ENCODE measurements around the gene MORN1.

Gene MORN1

DNA sequence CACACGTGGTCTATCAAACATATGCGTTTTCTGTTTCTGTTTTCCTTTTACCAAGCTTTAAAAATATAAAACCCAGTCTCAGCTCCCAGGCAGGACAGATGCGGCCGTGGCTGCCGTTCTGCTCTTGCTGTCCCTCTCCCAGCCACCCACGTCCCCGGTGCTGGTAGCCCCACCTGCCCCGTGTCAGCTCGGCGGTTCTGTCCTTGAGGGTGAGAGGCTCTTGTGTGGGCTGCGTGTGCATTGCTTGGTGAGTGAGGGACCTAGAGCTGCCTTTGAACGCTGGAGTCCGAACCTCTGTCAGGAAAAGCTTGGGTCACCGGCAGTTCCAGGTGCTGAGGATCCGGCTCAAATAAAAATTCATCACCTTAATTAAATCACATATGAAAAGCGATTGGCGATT, 4.7 kb upstream of the MORN1 start:
- no peak overlapping the region for H2AFZ ChIP-seq (ENCODE audit: low read length, unreplicated experiment)
- H3K4me1 ChIP-seq (ENCODE audit: control insufficient read depth, insufficient read depth, low read length, unreplicated experiment): peaks cover 16% of the 10 kb centered on the region
- H3K36me3 ChIP-seq (ENCODE audit: insufficient read depth, low read length): peaks cover 35% of the 10 kb centered on the region
- no peak overlapping the region for H3K27ac ChIP-seq (ENCODE audit: low read depth, low read length)
- peaks cover 56% of the 10 kb centered on the region for H3K79me2 ChIP-seq (ENCODE audit: control insufficient read depth, insufficient read depth, low read length, unreplicated experiment)
- H3K27me3 ChIP-seq (ENCODE audit: insufficient read depth, low read length): no peaks in the 10 kb centered on the region
- no peak overlapping the region for H3K4me3 ChIP-seq (ENCODE audit: low read depth, low read length)

DNA sequence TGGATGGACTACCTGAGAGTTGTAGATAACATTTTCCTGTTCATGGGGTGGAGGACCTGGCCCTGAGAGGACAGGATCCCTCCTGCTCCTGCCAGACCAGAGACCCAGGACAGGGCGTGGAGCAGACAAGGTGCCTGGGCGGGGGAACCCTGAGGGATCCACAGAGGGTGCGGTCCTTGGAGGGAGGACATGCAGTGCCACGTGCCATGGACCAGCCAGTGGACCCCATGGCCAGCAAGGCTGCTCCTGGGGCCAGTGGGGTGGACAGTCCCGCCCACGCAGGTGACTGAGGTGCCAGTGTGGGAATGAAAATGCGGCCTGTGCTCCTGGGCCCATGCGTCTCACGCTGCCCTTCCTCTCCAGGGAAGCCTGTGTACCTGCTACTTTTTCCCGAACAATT, 3.9 kb upstream of the MORN1 start:
- Histone ChIP-seq H3K27me3 (ENCODE audit: insufficient read depth, low read length) (no peaks in the 10 kb centered on the region), H2AFZ (ENCODE audit: low read length, unreplicated experiment) (no peak overlapping the region), H3K27ac (ENCODE audit: low read depth, low read length) (no peak overlapping the region), H3K4me3 (ENCODE audit: low read depth, low read length) (no peak overlapping the region), H3K36me3 (ENCODE audit: insufficient read depth, low read length) (peaks cover 28% of the 10 kb centered on the region), H3K4me1 (ENCODE audit: control insufficient read depth, insufficient read depth, low read length, unreplicated experiment) (peaks cover 18% of the 10 kb centered on the region), H3K79me2 (ENCODE audit: control insufficient read depth, insufficient read depth, low read length, unreplicated experiment) (peaks cover 64% of the 10 kb centered on the region)

DNA sequence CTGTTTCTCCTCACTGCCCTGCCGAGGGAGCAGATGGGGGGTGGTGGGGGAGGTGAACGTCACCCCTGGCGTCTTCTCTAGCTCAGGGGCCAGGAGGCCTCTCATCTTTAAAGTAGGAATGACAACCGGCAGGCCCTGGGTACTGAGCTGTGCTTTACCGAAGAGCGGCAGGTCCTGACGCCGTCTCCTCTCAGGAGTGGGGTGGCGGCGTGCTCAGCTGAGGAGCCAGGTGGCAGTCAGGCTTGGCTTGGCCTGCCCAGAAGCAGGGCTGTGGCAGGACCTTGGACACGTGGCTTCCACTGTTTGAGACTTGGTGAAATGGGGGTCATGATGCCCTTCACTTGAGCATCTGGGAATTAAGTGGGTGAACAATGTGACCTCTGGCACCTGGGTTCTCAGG, 3.4 kb upstream of the MORN1 start:
- Histone ChIP-seq H3K79me2 (ENCODE audit: control insufficient read depth, insufficient read depth, low read length, unreplicated experiment) (peaks cover 68% of the 10 kb centered on the region), H3K27ac (ENCODE audit: low read depth, low read length) (no peak overlapping the region), H3K36me3 (ENCODE audit: insufficient read depth, low read length) (peaks cover 23% of the 10 kb centered on the region)

DNA sequence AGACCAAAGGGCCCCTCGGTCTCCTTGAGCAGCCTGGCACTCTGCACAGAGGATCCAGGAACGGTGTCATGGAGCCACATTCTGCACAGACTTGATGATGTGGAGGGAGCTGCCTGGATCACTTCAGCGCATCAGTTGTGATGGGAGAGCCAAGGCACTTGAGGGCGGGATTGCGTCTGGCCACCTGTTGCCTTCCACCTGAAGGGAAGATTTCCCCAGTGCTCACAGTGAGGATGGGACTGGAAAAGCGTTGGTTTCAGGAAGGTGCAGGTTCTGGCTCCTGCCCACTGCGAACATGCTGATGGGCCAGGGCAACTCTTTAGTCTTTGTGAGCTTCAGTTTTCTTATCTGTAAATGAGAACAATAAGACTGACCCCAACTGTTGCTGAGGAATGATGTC, 2.9 kb upstream of the MORN1 start:
- Histone ChIP-seq H3K27me3 (ENCODE audit: insufficient read depth, low read length) (no peaks in the 10 kb centered on the region), H3K36me3 (ENCODE audit: insufficient read depth, low read length) (peaks cover 20% of the 10 kb centered on the region), H3K79me2 (ENCODE audit: control insufficient read depth, insufficient read depth, low read length, unreplicated experiment) (peaks cover 69% of the 10 kb centered on the region), H2AFZ (ENCODE audit: low read length, unreplicated experiment) (no peak overlapping the region), H3K27ac (ENCODE audit: low read depth, low read length) (no peak overlapping the region), H3K4me1 (ENCODE audit: control insufficient read depth, insufficient read depth, low read length, unreplicated experiment) (peaks cover 23% of the 10 kb centered on the region), H3K4me3 (ENCODE audit: low read depth, low read length) (no peak overlapping the region)

More for the DNA sequence above, 3.4 kb upstream of the MORN1 start:
- no peaks in the 10 kb centered on the region for H3K27me3 ChIP-seq (ENCODE audit: insufficient read depth, low read length)
- peaks cover 23% of the 10 kb centered on the region for H3K4me1 ChIP-seq (ENCODE audit: control insufficient read depth, insufficient read depth, low read length, unreplicated experiment)
- no peak overlapping the region for H3K4me3 ChIP-seq (ENCODE audit: low read depth, low read length)
- no peak overlapping the region for H2AFZ ChIP-seq (ENCODE audit: low read length, unreplicated experiment)

DNA sequence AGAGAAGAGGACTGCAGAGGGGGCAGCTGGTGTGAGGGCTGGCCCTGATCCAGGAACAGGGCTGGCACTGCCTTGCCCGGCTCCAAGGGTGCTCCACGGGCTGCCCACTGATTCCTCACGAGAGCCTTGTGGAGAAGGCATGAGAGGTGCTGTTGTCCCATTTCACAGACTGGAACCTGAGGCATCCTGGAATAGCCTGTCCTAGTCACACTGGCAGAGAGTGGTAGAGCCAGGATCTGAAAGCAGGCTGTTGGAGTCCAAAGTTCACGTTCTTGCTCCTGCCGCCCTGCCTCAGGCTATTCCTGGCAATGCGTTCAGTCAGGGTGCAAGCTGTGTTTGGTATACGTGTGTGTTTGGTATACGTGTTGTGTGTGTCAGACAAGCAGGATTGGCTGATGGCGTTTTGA, 2.1 kb upstream of the MORN1 start:
- H3K27ac ChIP-seq (ENCODE audit: low read depth, low read length): no peak overlapping the region
- peaks cover 14% of the 10 kb centered on the region; the same call in 1 of the 2 replicates for H3K36me3 ChIP-seq (ENCODE audit: insufficient read depth, low read length)
- peaks cover 23% of the 10 kb centered on the region for H3K4me1 ChIP-seq (ENCODE audit: control insufficient read depth, insufficient read depth, low read length, unreplicated experiment)
- no peak overlapping the region for H2AFZ ChIP-seq (ENCODE audit: low read length, unreplicated experiment)
- peak overlapping the region; percentile 94 for H3K4me3 ChIP-seq (ENCODE audit: low read depth, low read length)
- peaks cover 69% of the 10 kb centered on the region for H3K79me2 ChIP-seq (ENCODE audit: control insufficient read depth, insufficient read depth, low read length, unreplicated experiment)
- no peaks in the 10 kb centered on the region for H3K27me3 ChIP-seq (ENCODE audit: insufficient read depth, low read length)

DNA sequence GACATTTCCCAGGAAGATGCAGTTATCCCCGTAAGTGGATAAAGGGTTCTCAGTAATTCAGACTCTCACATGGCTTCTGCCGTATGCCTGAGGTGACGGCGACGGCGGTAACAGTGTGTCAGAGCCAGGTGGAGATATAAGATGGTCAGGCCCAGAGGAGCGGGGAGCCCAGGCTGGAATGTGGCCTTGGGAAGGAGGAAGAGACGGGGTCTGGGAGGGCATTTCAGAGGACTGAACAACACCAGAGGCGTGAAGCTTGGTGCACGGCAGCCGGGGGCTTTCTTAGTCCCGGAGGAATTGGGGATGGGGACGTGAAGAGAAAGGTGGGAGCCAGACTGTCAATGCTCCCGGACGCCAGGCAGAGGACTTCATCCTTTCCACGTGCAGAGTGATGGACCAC, 1.3 kb upstream of the MORN1 start:
- no peaks in the 10 kb centered on the region for H3K27me3 ChIP-seq (ENCODE audit: insufficient read depth, low read length)
- H3K4me3 ChIP-seq (ENCODE audit: low read depth, low read length): peak overlapping the region; percentile 94
- H3K36me3 ChIP-seq (ENCODE audit: insufficient read depth, low read length): peaks cover 14% of the 10 kb centered on the region; the same call in 1 of the 2 replicates
- H2AFZ ChIP-seq (ENCODE audit: low read length, unreplicated experiment): no peak overlapping the region
- H3K27ac ChIP-seq (ENCODE audit: low read depth, low read length): no peak overlapping the region
- H3K4me1 ChIP-seq (ENCODE audit: control insufficient read depth, insufficient read depth, low read length, unreplicated experiment): peaks cover 23% of the 10 kb centered on the region
- peaks cover 69% of the 10 kb centered on the region for H3K79me2 ChIP-seq (ENCODE audit: control insufficient read depth, insufficient read depth, low read length, unreplicated experiment)

DNA sequence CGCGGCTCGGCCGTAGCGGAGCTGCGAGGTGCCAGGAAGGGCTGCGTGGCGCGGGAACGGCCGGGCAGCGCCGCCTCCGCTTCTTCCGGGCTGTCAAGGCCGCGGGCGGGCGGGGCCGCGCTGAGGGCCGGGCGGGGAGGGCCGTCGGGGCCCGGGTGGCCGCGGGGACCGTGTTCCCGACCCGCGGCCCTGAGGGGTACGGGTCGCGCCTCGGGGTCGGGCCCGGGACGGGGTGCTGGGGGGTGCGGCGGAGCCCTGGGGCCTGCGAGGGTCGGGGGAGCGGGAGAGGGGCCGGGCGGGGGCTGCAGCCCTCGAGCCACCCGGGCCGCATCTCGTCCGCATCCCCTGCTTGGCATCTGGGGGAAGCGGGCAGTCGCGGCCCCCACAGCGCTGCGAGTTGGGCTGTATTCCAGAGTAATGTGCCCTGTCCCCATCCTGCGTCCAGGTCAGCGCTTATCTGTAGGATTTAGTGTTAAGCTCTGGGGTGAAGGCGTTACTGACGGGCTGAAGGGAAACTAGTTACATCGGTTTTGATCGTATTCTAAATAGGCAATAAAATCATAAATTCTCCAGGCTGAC, 666 bp upstream of the MORN1 start:
- Histone ChIP-seq H3K27ac (ENCODE audit: low read depth, low read length) (peak overlapping the region; percentile 52; the same call in 1 of the 2 replicates), H2AFZ (ENCODE audit: low read length, unreplicated experiment) (no peak overlapping the region), H3K36me3 (ENCODE audit: insufficient read depth, low read length) (peaks cover 9% of the 10 kb centered on the region; the same call in 1 of the 2 replicates), H3K27me3 (ENCODE audit: insufficient read depth, low read length) (no peaks in the 10 kb centered on the region), H3K4me1 (ENCODE audit: control insufficient read depth, insufficient read depth, low read length, unreplicated experiment) (peaks cover 23% of the 10 kb centered on the region), H3K79me2 (ENCODE audit: control insufficient read depth, insufficient read depth, low read length, unreplicated experiment) (peaks cover 63% of the 10 kb centered on the region), H3K4me3 (ENCODE audit: low read depth, low read length) (peak overlapping the region; percentile 94)

DNA sequence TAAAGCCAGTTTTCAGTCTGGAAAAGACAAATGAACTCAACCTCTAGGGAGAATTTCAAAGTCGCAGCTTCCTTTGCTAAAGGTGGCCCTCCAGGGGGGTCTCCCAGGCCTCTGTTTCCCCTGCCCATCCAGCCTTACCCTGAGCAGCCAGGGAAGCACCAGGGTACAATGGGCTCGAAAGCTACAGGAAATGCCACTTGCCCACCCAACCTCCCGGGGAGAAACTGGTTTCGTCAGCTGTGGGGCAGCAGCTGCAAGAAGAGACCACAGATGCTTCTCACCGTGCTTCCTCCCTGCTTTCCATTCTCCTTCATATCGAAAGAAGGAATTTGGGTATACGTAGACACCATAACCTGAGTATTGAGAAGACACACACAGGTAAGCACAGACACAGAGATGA, 1.7 kb downstream of the MORN1 start:
- H3K4me3 ChIP-seq (ENCODE audit: low read depth, low read length): peak overlapping the region; percentile 94; the same call in 1 of the 2 replicates
- no peaks in the 10 kb centered on the region for H3K36me3 ChIP-seq (ENCODE audit: insufficient read depth, low read length)
- no peaks in the 10 kb centered on the region for H3K27me3 ChIP-seq (ENCODE audit: insufficient read depth, low read length)
- peaks cover 46% of the 10 kb centered on the region for H3K79me2 ChIP-seq (ENCODE audit: control insufficient read depth, insufficient read depth, low read length, unreplicated experiment)
- H3K27ac ChIP-seq (ENCODE audit: low read depth, low read length): no peak overlapping the region
- no peak overlapping the region for H2AFZ ChIP-seq (ENCODE audit: low read length, unreplicated experiment)
- peaks cover 23% of the 10 kb centered on the region for H3K4me1 ChIP-seq (ENCODE audit: control insufficient read depth, insufficient read depth, low read length, unreplicated experiment)

DNA sequence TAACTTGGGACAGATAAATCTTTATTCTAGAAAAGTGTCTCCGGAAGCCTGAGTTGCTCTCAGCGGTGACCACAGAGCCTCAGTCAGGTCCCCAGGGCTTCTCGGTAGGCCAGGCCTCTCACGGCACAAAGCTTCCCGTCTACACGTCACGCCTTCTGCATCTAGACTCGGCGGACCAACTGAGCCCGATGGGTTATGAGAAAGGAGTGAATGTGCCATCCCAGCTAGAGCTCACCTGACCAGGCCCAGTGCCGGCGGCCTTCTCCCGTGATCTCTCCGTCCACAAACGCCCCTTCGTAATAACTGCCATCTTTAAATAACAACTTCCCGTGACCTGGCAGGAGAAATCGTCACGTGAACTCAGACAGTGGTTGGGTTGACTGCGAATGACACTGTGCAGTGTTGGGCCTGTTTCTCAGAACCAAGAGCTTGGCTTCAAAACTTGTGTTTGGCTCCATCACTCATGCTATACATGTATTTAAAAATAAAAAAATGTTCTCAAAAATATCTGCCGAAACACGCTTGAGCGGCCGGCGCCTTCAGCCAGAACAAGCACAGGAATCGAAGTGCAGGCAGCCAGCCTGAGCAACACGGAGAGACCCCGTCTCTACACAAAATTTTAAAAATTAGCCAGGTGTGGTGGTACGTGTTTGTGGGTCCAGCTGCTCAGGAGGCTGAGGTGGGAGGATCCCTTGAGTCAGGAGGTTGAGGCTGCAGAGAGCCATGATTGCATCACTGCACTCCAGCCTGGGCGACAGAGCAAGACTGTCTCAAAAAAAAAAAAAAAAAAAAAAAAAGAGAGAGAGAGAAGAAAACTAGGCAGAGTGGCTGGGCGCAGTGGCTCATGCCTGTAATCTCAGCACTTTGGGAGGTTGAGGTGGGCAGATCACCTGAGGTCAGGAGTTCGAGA, 3.1 kb downstream of the MORN1 start:
- H2AFZ ChIP-seq (ENCODE audit: low read length, unreplicated experiment): no peak overlapping the region
- no peaks in the 10 kb centered on the region for H3K36me3 ChIP-seq (ENCODE audit: insufficient read depth, low read length)
- no peak overlapping the region for H3K27ac ChIP-seq (ENCODE audit: low read depth, low read length)
- peaks cover 13% of the 10 kb centered on the region for H3K4me1 ChIP-seq (ENCODE audit: control insufficient read depth, insufficient read depth, low read length, unreplicated experiment)
- H3K4me3 ChIP-seq (ENCODE audit: low read depth, low read length): no peak overlapping the region
- H3K79me2 ChIP-seq (ENCODE audit: control insufficient read depth, insufficient read depth, low read length, unreplicated experiment): peaks cover 32% of the 10 kb centered on the region
- no peaks in the 10 kb centered on the region for H3K27me3 ChIP-seq (ENCODE audit: insufficient read depth, low read length)

DNA sequence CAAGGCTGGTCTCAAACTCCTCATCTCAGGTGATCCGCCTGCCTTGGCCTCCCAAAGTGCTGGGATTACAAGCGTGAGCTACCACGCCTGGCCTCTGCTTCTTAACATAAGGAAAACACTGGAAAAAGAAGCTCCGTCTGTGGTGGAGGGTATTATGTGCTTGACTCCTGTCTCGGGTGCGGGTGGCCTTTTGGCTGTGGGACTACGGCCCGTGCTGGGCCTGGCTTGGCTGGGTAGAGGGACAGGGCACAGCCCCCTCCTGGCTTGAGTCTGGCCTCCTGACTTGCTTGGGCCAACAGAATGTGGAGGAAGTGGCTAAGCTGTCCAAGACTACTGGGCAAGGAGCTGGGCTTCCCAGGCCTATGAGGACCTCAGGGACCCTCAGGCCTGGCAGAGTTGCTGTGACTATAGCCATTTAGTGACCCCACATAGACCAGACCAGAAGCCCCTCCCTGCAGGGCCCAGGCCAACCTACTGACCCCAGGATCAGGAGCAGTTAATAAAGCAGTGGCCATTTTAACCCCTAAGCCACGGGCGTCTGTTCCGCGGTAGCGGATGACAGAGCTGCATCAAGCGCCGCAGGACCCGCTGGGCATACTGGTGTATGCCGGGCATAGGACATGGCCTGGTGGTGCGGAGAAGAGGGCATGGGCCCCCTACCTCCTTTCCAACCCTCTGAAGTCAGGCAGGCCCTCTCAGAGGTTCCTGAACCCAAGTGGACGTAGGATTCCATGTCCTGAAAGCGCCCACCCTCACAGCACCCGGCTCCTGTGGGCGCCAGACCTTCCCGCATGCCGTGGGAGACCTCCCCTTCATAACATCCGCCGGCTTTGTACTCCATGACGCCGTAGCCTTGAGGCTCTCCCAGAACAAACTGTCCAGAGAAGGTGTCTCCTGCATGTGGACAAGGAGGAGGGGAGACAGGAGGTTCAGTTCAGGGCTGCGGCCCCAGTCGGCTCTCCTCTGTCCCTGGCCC, 4.4 kb downstream of the MORN1 start:
- Histone ChIP-seq H3K4me3 (ENCODE audit: low read depth, low read length) (no peak overlapping the region), H3K27me3 (ENCODE audit: insufficient read depth, low read length) (no peaks in the 10 kb centered on the region), H2AFZ (ENCODE audit: low read length, unreplicated experiment) (no peak overlapping the region), H3K36me3 (ENCODE audit: insufficient read depth, low read length) (no peaks in the 10 kb centered on the region), H3K4me1 (ENCODE audit: control insufficient read depth, insufficient read depth, low read length, unreplicated experiment) (peaks cover 7% of the 10 kb centered on the region), H3K79me2 (ENCODE audit: control insufficient read depth, insufficient read depth, low read length, unreplicated experiment) (peaks cover 19% of the 10 kb centered on the region), H3K27ac (ENCODE audit: low read depth, low read length) (no peak overlapping the region)
